Osteocyte (in vitro differentiated cells): ENCODE results near the gene HSPB7. TPM values are rescaled to one million over a fixed set of nuclear protein-coding genes. Genes with fewer than 3 reads are reported as not detected.
"Not testable (repeated sequence)": the region's sequence is repeated elsewhere in the genome, so short reads cannot be mapped to it uniquely, and the experiment has no call there.

Source experiments
- DNase-seq: peaks from one replicate; pipeline ENCODE4 v3.0.0; 2021; ENCODE audit warnings: mixed read lengths; ENCODE audit not compliant: unreplicated experiment; ENCODE audit errors: extremely low spot score
- H3K27ac Mint-ChIP-seq: one replicate; pipeline ENCODE4 v1.8.0; 2021; ENCODE audit warnings: mild to moderate bottlenecking, mixed read lengths; ENCODE audit not compliant: unreplicated experiment
- H3K27me3 Mint-ChIP-seq: one replicate; pipeline ENCODE4 v1.8.0; 2021; ENCODE audit warnings: mixed read lengths; ENCODE audit not compliant: unreplicated experiment
- H3K36me3 Mint-ChIP-seq: one replicate; pipeline ENCODE4 v1.8.0; 2021; ENCODE audit warnings: mixed read lengths; ENCODE audit not compliant: unreplicated experiment
- H3K4me1 Mint-ChIP-seq: one replicate; pipeline ENCODE4 v1.8.0; 2021; ENCODE audit warnings: mixed read lengths; ENCODE audit not compliant: unreplicated experiment
- H3K4me3 Mint-ChIP-seq: one replicate; pipeline ENCODE4 v1.8.0; 2021; ENCODE audit warnings: mild to moderate bottlenecking, moderate library complexity, mixed read lengths; ENCODE audit not compliant: unreplicated experiment
- H3K9me3 Mint-ChIP-seq: one replicate; pipeline ENCODE4 v1.8.0; 2021; ENCODE audit warnings: mixed read lengths; ENCODE audit not compliant: unreplicated experiment
- total RNA-seq: library from RNA; stranded (reverse); gene quantifications from 2 replicates; pipeline ENCODE4 v1.2.1, GENCODE V29; 2021
- TF ChIP-seq, protein P1 (sequence below): fragments of 200-600 bp; sonication (generic); IDR thresholded peaks from 2 replicates; pipeline ENCODE4 v1.5.0; 2021; ENCODE audit warnings: antibody characterized with exemption, mild to moderate bottlenecking, moderate library complexity

Gene HSPB7
- total RNA-seq, 1 donor from 2014 or later: 4.2 TPM

DNA sequence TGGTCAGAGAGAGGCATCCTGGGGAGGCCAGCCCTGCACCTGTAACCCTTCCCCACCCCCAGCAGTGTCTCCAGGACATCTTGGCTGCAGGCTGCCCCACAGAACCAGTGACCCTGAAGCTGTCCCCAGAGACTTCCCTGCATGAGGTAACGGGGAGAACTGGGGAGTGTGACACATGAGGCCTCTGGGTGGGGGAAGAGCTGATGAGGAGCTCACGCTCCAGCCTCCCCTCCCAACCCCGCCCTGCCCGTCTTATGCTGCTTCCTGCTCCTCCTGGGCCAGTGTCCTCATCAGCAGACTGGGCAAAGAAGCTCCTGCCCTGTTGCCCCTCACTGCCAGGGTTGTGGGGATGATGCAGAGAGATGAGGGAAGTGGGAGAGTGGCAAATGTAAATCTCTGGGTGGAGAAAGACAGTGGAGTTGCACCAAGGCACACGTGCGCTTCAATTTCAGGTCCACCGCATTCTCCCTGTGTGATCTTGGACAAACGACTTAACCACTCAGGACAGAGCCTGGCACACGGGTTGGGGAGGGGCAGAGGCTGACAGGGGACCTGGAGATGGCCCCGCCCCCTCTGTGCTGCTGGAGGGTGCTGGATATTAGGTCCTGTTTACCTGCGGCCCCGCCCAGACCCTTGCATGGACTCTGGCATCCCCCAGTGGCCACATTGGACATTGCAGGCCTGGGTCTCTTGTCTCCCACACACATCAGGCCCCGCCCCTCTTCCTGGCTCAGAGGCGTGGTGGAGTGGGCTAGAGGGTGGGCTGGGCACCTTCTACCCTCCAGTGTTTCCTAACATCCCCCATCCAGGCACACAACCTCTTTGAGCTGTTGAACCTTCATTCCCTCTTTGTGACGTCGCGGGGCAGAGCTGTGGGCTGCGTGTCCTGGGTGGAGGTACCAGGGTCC, 38.0 kb upstream of the HSPB7 start:
- no peaks in the 10 kb centered on the region for H3K9me3 Mint-ChIP-seq
- H3K4me1 Mint-ChIP-seq: peaks cover 6% of the 10 kb centered on the region
- DNase-seq: peak; percentile 94
- TF ChIP-seq, protein P1, sequence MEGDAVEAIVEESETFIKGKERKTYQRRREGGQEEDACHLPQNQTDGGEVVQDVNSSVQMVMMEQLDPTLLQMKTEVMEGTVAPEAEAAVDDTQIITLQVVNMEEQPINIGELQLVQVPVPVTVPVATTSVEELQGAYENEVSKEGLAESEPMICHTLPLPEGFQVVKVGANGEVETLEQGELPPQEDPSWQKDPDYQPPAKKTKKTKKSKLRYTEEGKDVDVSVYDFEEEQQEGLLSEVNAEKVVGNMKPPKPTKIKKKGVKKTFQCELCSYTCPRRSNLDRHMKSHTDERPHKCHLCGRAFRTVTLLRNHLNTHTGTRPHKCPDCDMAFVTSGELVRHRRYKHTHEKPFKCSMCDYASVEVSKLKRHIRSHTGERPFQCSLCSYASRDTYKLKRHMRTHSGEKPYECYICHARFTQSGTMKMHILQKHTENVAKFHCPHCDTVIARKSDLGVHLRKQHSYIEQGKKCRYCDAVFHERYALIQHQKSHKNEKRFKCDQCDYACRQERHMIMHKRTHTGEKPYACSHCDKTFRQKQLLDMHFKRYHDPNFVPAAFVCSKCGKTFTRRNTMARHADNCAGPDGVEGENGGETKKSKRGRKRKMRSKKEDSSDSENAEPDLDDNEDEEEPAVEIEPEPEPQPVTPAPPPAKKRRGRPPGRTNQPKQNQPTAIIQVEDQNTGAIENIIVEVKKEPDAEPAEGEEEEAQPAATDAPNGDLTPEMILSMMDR: peak; percentile 88
- H3K36me3 Mint-ChIP-seq: no peaks in the 10 kb centered on the region
- H3K27me3 Mint-ChIP-seq: no peaks in the 10 kb centered on the region
- no peak overlapping the region for H3K4me3 Mint-ChIP-seq
- H3K27ac Mint-ChIP-seq: no peak overlapping the region

DNA sequence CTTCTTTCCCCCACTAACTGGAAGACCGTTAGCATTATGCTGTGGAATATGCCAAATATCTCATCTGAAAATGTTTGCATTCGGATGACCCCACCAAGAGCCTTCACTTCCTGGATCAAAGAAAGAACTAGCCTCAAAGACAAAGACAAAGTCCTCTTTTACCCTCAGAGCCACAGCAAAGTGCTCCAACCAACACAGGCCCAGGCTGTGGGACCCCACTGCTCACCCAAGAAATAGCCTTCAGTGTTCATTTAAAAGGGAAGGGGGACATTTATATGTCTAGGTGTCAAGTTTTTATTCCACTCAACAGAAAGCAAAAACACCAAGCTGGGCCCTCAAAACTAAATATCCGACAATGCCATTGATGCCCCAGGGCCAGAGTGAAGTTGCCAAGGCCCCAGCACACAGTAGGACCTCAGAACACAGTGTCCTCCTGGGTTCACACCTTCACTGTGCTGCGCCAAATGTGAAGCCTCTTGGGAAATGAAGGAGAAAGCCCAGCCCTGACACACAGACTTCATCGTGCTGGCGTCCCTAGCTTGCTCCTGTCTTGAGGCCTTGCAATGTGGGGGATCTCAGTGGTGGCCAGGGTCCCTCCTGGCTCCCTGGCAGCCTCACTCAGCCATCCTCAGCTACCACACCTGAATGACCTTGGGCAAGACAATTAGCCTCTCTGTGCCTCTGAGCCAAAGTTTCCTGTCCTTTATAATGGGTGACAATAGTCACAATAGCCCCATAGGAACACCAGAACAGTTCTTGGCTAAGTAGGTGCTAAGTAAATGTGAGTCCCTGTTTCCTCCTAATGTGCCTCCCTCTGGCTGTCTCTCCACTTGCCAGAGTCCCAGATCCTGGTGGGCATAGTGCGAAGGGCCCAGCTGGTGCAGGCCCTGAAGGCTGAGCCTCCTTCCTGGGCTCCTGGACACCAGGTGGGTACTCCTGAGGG, 37.0 kb upstream of the HSPB7 start:
- H3K27ac Mint-ChIP-seq: no peak overlapping the region
- DNase-seq: no peak
- TF ChIP-seq, protein P1: no peak
- H3K27me3 Mint-ChIP-seq: no peaks in the 10 kb centered on the region
- H3K9me3 Mint-ChIP-seq: no peaks in the 10 kb centered on the region
- no peaks in the 10 kb centered on the region for H3K36me3 Mint-ChIP-seq
- H3K4me1 Mint-ChIP-seq: peaks cover 8% of the 10 kb centered on the region
- no peak overlapping the region for H3K4me3 Mint-ChIP-seq

DNA sequence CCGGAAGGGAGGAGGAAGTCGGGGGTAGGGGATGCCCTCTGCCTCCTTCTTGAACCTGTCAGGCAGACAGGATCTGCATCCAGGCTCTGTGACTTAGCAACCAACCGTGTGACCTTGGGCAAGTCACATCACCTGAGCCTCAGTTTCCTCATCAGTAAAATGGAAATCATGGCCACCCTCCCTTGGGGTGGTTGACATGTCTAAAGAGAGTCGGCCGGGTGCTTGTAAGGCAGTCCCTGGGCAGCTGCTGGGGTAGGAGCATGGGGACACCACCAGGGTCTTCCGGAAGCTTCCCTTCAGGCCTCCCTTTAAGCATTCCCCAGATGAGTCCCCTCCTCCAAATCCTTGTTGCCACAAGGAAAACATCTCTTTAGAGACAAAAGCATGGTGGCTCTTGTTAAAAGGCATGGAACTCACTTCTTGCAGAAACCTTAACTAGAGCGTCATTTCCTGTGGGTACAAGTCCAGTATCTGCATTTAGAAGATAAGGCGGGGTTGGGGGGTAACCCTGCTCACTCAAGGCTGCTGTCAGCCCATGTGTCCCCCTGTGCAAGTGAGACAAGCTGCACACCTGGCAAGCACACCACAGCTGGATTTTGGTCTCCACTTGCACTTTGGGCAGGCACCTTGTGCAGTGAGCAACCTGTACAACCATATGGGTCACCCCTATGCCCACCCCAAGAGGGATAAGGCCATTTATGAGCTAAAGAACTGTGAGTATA, 36.1 kb upstream of the HSPB7 start:
- H3K4me1 Mint-ChIP-seq: peaks cover 12% of the 10 kb centered on the region
- H3K27ac Mint-ChIP-seq: no peak overlapping the region
- TF ChIP-seq, protein P1: no peak
- no peak for DNase-seq
- H3K36me3 Mint-ChIP-seq: no peaks in the 10 kb centered on the region
- H3K27me3 Mint-ChIP-seq: no peaks in the 10 kb centered on the region
- no peaks in the 10 kb centered on the region for H3K9me3 Mint-ChIP-seq
- no peak overlapping the region for H3K4me3 Mint-ChIP-seq

DNA sequence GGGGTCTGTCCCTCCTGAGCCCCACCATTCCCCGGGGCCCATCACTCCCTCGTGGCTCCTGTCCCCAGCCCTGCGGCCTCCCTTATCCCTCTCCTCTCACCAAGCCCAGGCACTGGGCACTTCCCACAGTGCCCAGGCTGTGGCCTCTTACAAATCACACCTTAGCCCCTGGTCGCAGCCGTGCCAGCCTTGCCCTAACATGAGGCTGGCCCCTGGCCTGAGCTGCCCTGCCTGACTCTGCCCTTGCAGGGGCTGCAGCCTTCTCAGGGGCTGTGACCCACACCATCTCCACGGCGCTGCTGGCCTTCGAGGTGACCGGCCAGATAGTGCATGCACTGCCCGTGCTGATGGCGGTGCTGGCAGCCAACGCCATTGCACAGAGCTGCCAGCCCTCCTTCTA, 34.1 kb upstream of the HSPB7 start:
- peaks cover 12% of the 10 kb centered on the region for H3K4me1 Mint-ChIP-seq
- not testable (repeated sequence) for DNase-seq, H3K27ac Mint-ChIP-seq, H3K27me3 Mint-ChIP-seq, H3K36me3 Mint-ChIP-seq, H3K4me3 Mint-ChIP-seq, H3K9me3 Mint-ChIP-seq

DNA sequence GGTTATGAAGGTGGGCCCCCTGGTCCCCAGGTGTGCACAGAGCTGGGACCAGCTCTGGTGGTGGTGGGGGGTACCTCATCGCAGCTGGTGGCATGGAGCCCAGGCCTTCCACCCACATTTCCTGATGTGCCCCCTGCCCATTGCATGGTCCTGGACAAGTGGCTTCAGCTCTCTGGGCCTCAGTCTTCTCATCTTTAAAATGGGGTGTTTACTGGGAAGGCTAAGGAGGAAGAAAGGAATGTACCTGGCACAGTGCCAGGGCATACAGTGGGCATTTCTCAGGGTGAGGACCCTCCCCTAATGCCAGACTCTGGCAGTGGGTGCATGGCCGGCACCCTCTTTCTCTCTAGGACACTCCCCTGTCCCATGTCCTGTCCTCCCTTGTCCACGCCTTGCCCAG, 33.2 kb upstream of the HSPB7 start:
- H3K27ac Mint-ChIP-seq: no peak overlapping the region
- no peaks in the 10 kb centered on the region for H3K36me3 Mint-ChIP-seq
- no peaks in the 10 kb centered on the region for H3K27me3 Mint-ChIP-seq
- no peaks in the 10 kb centered on the region for H3K9me3 Mint-ChIP-seq
- no peak for DNase-seq
- no peak overlapping the region for H3K4me3 Mint-ChIP-seq
- peaks cover 9% of the 10 kb centered on the region for H3K4me1 Mint-ChIP-seq
- TF ChIP-seq, protein P1: no peak
